Activated CD4-positive, alpha-beta T cell treated with anti-CD3 and anti-CD28 coated beads, Interleukin-2, amount 50 U/mL, for 1 hour (primary cell): ENCODE data around the gene ARL5A.
"Not testable (repeated sequence)": the region's sequence is repeated elsewhere in the genome, so short reads cannot be mapped to it uniquely, and the experiment has no call there.

ENCODE experiments used
- DNase-seq: peaks from one replicate; pipeline ENCODE4 v3.0.0-alpha.2; 2020

Gene ARL5A

DNA sequence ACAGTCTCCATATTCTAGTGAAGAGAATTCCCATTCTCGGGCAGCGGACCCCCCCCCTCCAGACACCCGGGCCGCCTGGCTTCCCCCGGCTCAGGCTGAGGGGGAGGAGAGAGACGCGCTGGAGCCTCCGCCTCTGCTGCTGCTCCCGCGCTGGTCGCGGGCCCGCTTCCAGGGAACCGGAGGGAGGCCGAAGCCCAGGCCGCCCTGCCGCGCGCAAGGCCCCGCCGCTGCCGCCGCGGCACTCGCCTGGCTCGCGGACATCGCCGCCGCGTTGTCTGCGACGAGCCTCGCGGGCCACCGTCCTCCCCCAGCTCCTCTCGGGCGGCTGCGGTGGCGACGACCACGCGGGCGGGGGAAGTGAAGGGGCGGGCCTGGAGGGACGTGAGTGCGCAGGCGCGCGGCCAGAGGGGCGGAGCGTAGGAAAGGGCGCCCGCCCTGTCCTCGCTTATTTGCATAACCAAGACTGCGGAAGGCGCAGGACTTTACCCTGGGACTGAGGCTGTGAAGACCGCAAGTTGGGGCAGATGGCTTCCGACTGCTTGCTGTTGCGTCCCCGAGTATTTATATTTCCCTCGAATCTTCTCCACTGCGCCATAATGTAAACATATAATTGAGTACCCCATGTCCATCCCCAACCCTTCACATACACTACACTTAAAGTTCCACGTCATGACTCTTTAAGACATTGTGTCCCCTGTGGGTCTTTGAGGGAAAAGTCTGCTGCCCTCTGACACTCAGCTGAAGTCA lies at the start of gene ARL5A:
Gene ARL5A (minus strand): TSS at position 279 of the 747 bp plus-strand sequence. CDS start 245 bp downstream, at position 34.
- peak; percentile 93 for DNase-seq

GRCh38 chr2:151875631-151876030 lies 47.4 kb upstream of the ARL5A start:
- DNase-seq, result not testable (repeated sequence)

- DNase-seq, result no peak
Measured at GRCh38 chr2:151872463-151872862, 44.2 kb upstream of the ARL5A start.

DNA sequence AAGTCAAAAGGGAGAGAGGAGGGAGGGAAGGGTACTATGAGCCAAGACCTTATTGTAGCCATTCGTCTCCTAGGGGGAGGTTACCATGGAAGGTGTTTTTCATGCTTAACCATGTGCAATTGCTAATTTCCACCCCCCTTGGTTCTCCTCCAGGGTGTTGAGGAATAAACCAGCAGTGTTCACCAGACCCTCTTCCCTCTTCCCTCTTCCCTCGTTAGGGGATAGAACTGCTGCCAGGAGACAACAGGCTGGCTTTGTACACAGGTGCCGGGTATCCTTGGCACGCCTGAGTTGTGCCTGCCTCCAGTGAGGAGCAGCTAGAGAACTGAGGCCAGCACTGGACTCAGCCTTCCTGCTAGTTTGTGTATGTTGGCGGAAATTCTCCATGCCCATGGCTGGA lies 41.1 kb upstream of the ARL5A start:
- no peak for DNase-seq

DNA sequence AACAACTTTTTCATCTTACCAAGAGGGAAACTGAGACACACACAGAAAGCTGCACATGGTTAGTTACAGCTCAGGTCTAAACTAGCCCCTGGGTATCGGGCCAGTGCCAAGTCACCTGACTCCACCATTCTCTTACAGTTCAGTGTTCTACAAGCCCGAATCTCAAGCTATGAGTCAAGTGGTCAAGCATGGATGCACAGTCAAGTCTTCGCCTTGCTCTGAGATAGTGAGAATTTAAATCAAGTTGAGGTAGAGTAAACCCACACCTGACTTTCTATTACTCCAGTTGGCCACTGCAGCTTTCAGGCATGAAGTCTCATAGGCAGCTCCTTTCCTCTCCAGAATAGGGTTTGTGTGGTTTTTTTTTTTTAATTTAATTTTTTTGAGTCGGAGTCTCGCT lies 34.5 kb upstream of the ARL5A start:
- no peak for DNase-seq

DNA sequence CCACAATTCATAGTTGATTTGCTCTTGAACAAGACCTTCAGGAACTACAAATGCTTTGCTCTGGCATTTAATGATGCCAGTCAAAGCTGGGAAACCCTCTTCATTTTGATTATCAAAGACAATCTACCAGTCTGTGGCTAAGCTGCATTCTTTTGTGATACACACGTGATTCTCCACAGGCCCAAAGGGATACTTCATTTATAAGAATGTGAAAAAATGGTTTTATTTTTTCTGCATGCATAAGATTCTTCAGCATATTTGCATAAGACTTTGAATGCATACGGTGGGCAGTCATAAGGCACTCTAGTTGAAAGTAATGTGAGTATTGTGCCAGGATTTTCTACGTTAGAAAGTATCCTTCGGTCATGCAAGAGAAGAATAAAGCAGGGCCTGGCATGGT lies 33.0 kb upstream of the ARL5A start:
- no peak for DNase-seq

DNA sequence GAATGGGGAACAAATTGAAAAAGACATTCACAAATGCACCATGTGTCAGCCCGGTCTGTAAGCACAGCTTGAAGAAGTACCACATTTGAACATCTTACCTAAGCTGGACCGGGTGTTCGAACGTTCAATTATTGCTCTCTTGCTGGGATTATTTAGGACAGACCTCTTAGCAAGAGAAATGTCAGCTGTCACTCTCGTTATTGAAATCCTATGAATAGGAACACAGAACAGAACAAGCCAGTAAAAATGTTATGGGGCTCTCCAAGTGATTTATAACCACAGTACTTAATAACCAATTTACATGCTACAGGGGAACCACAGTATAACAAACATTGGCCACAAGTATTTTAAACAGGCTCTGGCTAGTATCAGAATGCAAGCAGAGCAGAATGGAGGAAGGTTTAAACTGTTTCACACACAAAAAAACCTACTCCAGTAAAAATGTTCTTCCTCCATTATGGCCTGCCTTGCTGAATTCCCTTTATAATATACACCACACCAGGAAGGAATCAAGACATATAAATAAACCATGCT lies 32.5 kb upstream of the ARL5A start:
- DNase-seq, result no peak

DNA sequence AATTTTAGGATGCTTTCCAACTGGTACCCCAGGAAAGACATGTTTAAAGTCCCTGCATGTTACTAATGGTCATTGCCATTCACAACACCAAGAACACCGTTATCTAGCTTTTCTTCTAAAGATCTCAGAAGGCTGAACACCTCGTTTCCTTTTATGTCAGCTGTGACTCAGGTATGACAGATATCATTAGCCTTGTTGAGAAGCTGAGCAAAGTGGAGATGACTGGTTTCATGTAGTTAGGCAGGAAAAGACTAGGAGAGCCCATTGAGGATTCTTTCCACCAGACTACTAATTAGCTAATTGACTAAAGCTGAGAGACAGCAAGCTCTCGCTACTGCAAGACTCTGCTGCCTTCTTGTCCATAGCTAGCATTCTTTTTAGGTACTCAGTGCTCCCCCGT lies 32.0 kb upstream of the ARL5A start:
- no peak for DNase-seq

DNA sequence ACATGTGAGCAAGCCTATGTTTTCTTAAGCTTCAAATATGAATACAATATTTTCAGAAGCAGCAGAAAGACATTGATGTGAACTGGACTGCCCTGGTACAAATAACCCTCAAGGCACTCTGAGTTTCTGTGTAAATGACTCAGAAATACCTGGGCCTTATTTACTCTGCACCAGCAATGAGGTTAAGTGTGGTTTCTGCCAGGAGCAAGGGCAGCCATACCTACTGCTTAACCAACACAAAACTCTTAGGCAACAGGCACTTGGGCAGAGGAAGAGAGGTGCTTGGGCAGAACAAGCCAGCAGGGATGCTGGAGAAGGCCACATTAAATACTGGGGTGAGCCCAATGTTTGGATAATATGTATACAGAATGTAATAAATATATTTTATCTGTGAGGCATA lies 29.4 kb upstream of the ARL5A start:
- DNase-seq, result no peak

- no peak for DNase-seq
Measured at GRCh38 chr2:151855111-151855510, 26.9 kb upstream of the ARL5A start.

- DNase-seq, result no peak
Measured at GRCh38 chr2:151853070-151853758, 25.0 kb upstream of the ARL5A start.

GRCh38 chr2:151852260-151853069 lies 24.2 kb upstream of the ARL5A start:
- DNase-seq, result no peak

GRCh38 chr2:151851761-151852160 lies 23.5 kb upstream of the ARL5A start:
- DNase-seq, result no peak

DNA sequence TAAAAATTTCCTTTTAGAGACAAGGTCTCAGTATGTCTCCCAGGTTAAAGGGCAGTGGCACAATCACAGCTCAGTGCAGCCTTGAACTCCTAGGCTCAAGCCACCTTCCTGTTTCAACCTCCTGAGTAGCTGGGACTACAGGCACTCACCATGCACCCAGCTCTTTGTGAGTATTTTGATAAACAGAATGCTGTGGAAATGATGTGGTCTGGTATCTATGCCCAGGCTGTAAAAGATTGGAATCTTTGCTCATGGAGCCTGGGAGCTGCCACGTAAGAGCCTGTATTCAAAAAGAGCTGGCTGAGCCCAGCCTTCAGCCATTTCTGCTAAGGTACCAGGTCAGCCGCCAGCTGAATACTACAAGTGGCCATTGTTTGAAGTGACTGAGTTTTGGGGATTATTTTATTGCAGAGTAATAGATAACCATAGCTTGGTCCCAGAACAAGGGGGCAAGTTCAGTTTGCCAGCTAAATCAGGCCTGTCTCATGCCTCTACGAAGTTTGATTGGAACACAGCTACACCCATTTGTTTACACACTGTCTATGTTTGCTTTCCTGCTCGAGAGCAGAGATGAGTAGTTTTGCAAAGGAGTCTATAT lies 21.3 kb upstream of the ARL5A start:
- DNase-seq, result no peak

DNA sequence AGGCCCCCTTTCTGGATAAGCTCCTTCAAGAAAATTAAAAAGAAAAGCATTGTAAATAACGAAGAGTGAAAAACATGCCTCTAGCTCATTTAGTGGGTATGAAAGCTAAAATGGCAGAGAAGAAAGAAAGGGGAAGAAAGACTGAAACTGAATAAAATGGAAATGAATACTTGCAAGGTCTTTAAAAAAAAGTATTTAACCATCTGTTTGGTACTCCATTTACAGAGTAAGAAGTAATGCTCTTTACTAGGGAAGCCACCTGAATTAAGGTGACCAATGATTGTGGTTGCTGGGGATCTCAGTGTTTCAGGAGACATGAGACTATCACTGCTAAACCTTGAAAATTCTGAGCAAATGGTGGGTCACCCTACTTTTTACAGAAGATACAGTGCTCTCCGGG lies 17.7 kb upstream of the ARL5A start:
- no peak for DNase-seq

- no peak for DNase-seq
Measured at GRCh38 chr2:151845481-151845880, 17.3 kb upstream of the ARL5A start.

GRCh38 chr2:151844211-151844896 lies 16.1 kb upstream of the ARL5A start:
- no peak for DNase-seq

DNA sequence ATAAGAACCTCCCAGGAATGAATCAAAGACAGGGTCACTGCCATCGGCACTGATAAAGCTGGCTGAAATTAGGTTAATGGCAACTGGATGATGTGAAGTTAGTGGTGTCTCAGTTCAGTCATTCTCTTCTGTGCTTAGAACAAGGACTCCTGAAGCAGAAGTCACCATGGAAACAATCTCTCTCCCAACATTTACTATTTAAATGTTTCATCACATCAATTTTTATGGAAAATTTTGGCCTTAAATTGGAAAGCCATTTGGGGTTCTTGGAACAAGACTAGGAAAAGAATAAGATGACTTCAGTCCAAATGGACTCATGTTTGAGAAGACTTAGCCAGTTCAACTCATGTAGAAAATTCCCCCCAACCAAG lies 15.5 kb upstream of the ARL5A start:
- no peak for DNase-seq

GRCh38 chr2:151842830-151843690 lies 14.8 kb upstream of the ARL5A start:
- no peak for DNase-seq

GRCh38 chr2:151841047-151841424 lies 12.8 kb upstream of the ARL5A start:
- no peak for DNase-seq

DNA sequence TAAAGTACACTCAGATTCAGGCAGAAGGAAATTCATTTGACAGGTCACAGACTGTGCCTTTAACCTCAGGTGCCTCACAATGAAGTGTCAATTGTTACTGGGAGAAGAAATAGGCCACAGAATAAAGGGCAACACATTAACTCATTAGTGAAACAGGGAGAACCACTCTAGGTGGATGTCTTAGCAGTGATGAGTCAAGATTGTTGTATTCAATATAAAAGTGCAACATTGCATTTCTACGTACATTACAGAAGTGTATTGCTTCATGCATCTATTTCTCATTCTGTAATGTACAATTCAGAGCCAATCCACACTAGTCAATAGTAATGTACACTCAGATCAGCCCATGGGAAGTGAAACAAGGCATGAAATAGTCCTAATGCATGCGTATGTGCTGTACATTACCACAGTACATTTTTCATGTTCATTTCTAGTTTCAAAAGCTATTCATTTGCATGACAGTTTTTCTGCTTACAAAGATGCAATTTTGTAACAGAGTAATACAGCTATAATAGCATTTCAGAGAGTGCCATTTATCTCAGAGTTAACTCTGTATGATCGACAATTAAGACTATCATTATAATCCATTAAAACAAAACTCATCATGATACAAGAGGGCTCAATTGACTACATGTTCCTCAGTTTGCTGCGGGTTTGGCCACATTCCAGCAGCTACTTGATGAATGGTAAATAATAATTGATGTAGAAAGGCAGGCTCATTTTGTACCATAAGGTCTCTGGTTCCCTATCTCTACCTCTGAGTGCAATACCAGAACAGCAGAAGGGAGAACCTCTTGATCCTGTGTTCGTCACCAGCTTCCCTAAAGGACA lies 12.2 kb upstream of the ARL5A start:
- DNase-seq, result no peak
